GOT3 (cell line): ENCODE measurements around the gene GBF1.

ENCODE experiments used
- DNase-seq: peaks from one replicate; lab custom pipeline; 2025; ENCODE audit warnings: mixed read lengths; lab: John Stamatoyannopoulos, UW

Gene GBF1

DNA sequence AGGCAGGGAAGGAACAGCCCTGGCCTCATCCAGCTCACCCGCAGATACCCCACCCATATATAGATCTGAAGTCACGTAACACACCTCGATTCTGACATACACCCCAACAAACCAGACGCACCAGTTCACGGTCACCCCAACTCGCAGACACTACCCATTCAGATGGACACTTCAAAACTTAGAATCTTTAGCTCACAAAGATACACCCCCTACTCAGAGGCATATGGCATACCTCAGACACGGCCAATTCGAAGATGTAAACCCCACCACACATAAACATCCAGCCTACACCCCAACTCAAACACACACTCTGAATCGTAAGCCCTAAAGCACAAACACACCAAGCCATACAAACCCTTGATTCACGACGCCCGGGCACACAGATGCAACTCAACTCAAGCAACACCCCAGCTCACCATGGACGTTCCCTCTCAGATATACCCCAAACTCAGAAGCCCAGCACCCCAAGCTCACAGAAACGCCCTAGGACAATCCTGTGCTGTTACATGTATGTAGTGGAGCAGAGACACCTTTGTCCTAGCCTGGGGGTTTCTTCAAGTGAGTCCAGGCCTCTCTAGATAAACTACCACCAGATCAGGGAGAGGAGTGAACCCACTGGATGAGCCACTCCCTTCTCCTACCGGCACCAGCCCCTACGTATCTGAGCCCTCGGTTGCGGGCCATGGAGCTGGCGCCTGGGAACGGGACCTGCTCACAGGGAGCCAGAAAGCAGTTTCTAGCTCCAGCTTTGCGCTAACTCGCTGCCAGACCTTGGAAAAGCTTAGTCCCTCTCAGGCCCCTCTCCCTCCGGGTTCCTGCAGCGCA lies 164.5 kb downstream of the GBF1 start:
- no peak for DNase-seq

- DNase-seq: no peak
These were observed 165.2 kb downstream of the GBF1 start for GRCh38 chr10:102410429-102411073.

DNA sequence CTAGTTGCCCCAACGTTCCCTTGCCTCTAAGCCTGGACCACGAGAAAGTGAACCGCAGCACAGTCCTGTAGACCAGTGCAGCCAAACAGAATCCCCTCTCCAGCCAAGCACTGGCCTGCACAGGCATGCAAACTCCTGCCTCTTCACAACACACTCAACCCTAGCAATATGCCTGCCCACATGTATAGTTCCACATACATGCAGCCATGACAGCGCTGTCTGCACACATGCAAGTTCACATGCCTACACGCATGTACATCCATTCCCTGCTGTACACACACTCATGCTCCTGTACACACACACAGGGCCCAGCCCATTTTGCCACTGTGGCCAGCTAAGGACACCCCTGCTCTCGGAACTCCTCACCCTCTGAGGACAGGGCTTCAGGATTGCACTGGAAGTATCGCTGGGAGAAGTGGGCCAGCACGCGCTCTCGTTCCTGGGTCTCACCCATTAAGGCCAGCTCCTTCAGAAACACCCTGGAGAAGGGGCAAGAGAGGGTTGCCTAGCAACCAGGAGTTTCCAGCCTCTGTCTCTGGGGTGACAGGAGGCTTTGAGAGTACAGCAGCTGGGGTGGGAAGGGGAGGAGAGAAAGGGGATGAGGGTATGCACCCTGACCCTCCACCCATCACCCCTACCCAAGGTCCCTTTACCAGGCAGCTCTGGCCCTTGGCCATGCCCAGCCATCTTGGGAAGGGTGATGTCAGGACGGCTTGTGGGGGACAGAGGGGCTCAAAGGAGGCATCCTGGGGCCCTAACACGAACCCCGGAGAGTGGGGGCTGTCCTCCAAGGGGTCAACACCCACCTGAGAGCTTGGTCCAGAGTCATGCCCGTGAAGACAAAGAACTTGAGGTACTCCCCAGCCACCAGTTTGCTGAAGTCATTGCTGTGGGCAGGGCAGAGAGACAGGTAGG lies 166.3 kb downstream of the GBF1 start:
- no peak for DNase-seq

- DNase-seq: no peak
These were observed 167.0 kb downstream of the GBF1 start for GRCh38 chr10:102412293-102412692.

GRCh38 chr10:102413053-102413705 lies 167.8 kb downstream of the GBF1 start:
- no peak for DNase-seq

DNA sequence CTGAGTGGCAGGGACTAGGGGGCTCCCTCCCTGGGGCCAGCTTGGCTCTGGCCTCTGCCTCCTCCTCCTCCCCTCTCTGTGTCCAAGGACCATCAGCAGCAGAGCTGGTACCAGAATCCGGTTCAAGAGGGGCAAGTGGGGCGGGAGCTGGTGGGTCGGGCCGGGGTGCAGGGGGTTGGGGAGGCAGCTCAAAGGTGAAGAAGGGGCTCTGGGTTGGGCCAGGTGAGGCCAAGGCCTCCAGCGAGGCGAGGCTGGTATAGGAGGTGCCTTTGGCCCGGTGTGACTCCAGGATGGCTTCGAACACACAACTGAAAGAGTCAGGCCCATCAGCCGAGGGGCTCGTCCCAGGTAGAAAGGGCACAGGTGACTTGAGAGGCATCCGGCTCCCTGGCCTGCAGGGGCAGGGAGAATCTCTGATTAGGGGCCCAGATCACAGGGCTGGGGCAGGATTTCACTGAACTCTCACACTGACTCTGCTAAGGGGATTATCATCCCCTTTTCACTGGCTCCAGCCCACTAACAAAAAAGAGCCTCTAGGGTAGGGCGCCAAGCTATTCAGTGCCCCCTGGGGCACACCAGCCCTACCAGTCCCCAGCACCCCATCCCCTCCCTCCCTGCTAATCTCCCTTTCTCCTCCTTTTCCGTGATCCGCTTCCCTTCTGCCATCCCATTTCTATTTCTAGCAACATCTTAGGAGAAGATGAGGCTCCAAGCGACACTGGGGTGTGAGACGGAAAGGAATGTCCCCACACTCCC lies 168.7 kb downstream of the GBF1 start:
- no peak for DNase-seq

DNA sequence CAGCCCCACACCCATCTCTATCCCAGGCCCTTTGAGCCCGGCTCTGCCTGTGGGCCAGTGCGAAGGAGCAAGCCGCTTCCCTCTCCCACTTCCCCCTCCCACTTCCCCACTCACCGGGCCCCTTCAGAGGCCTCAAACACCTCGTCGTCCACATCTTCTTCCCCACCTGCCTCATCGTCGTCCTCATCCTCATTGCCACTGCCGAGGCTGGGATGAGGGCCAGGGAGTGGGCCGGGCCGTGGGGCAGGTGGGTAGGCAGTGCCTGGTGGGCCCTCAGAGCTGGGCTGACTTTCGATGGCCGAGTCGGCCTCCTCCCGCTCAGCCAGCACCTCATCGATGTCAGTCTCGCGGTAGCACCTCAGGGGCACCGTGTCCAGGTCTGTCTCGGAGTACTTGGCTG lies 169.4 kb downstream of the GBF1 start:
- DNase-seq: no peak

- DNase-seq: no peak
These were observed 171.0 kb downstream of the GBF1 start for GRCh38 chr10:102416283-102416682.

DNA sequence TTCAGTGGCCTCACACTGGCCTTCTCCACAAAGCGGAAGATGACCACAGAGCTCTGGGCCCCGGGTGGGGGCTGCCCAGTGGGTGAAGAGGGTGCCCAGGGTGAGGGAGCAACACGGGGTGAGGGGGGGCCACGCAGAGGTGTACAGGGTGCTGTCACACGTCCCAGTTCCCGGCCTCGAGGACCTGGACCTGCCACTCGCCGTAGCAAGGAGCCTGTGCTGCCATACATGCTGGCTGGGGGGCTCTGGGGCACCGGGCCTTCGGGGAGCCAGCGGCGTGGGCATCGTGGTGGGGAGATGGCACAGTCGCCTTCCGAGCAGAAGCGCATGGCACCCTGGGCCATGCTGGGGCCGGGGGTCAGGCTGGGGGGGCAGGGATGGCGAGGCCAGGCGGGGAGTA lies 171.4 kb downstream of the GBF1 start:
- DNase-seq: no peak

- no peak for DNase-seq
These were observed 173.4 kb downstream of the GBF1 start, which contains the start of gene PSD for GRCh38 chr10:102418622-102419268. Gene PSD, minus strand, starts transcription at chr10:102418785. Its CDS starts 1,747 bp downstream, at chr10:102417038.

- DNase-seq: no peak
These were observed 174.2 kb downstream of the GBF1 start for GRCh38 chr10:102419269-102420180.

DNA sequence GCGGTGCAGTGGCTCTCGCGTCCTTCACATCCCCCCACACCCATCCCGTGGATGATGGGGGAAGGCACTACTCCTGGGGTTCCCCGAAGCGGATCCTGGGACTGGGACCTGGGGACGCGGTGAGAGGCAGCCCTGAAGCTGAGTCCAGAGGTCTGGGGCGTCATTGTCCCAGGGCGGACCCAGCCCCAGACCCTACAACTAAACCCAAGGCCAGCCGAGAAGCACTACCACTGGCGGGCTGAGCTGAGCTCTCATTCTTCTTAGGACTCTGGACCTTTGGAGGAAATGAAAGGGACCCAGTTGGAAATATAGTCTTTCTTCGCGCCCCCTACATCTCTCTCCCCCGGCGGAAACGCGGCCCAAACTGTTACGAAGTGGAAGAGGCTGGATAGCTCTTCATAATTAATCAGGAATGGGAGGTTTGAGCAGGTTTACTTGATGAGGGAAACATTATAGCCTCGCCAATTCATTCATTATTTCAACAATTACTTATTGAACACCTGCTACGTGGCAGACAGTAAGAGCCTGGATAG lies 174.9 kb downstream of the GBF1 start:
- no peak for DNase-seq

GRCh38 chr10:102420714-102421506 lies 175.6 kb downstream of the GBF1 start, which contains the start of gene FBXL15:
Gene FBXL15, plus strand, starts transcription at chr10:102420836. Its CDS starts 294 bp downstream, at chr10:102421130.
- peak; percentile 82 for DNase-seq

GRCh38 chr10:102421507-102421756 lies 176.1 kb downstream of the GBF1 start:
- no peak for DNase-seq

DNA sequence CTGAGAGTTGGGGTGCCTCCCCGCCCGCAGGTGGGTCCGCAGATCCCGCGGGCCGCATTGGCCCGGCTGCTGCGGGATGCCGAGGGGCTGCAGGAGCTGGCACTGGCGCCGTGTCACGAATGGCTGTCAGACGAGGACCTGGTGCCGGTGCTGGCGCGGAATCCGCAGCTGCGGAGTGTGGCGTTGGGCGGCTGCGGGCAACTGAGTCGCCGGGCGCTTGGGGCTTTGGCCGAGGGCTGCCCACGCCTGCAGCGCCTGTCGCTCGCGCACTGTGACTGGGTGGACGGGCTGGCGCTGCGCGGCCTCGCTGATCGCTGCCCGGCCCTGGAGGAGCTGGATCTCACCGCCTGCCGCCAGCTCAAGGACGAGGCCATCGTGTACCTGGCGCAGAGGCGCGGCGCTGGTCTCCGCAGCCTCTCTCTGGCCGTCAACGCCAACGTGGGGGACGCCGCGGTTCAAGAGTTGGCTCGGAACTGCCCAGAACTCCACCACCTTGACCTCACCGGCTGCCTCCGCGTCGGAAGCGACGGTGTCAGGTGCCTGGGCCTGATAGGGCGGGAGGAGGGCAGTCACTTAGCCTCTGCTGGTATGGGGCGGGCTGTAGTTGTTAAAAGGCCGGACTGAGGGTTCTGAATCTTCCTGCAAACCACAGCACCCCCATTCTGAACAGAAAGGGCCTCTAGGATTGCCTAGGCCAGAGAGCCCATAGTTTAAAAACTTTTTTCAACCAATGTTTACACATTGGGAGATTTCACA lies 176.6 kb downstream of the GBF1 start:
- DNase-seq: no peak

DNA sequence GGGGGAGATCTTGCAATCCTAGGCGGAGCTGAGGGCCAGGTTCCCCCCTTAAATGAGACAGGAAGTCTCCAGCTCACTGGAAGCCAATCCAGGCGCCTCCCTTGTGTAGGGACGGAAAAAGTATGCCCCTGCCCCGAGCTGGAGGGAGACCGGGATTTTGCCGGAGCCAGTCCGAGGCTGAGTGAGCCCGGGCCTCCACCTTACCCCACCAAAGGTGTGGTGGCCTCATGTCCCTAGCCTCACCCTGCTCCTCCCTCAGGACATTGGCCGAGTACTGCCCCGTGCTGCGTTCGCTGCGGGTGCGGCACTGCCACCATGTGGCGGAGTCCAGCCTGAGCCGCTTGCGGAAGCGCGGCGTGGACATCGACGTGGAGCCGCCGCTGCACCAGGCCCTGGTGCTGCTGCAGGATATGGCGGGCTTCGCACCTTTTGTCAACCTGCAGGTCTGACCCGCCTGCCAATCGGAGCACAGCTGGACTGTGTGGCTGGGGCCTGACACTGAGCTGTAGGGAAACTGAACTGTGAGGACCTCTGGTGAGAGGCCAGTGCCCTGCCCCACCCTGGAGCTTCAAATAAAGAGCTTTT lies 177.3 kb downstream of the GBF1 start:
- no peak for DNase-seq

DNA sequence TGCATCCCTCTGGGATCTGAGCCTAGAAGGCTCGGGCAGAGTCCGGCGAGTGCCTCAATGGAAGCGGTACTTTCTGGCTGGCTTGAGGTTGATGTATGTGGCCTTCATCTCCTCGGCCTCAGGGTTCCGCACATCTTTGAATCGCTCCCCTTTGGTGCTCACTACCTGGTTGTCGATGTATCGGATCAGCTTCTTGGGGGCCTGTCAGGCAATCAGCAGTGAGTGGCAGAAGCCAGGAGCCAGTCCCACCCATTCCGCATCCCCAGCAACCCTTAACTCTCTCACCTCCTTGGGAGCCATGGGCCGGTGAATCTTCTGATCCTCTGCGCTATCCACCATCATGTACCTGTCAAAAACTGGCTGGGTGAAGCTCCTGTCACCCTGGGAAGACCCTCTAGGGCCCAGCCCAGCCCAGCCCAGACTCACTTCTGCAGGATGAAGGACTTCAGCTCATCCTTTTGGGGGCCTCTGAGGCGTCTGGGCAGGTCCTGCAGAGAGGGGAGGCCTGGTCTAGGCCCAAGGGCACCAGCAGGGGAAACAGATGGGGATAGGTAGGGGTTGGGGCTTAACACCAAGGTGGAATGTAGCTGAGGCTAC lies 178.1 kb downstream of the GBF1 start:
- no peak for DNase-seq
